Adrenal gland (tissue), 5 donors: ENCODE measurements around the gene PTGIS.

ENCODE experiments used
- POLR2A ChIP-seq, 2 donors: fragments of 450-650 bp; IDR thresholded peaks; one replicate each; pipeline ENCODE4 v1.6.1; 2017; ENCODE audit warnings: antibody characterized with exemption in 2 of 2, mild to moderate bottlenecking in 2 of 2, moderate library complexity in 1 of 2
- TF ChIP-seq, protein P1 (sequence below), 6 experiments: fragments of 450-650 bp in 4 of 6; fragments of 200-600 bp in 2 of 6; sonication (generic) in 1 of 6; IDR thresholded peaks; 1 replicate in 5 of 6; 2 replicates in 1 of 6; pipeline versions ENCODE4 v1.5.1 to v1.8.0; 2016 to 2021; ENCODE audit warnings: antibody characterized with exemption in 6 of 6, mild to moderate bottlenecking in 2 of 6, moderate library complexity in 1 of 6
- donor health status: DM: no; HTN: no; CAD: no.

DNA sequence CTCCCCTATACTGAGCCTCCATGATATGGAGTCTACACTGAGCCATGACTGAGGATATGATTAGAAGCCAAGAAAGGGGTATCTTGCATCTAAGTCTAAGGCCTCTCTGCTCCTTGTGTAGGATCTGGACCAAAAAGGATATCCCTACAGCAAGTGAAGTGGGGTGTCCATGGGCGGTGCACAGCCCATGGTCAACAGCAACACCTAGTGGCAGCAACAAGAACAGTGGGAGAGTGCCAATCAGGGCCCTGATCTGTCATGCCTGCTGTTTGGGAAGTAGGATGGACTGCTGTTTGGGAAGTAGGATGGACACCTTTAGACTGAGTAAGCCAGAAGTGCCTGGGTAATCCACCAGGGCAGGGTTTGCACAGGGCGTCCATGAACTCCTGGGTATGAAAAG lies 22.4 kb downstream of the PTGIS start:
- TF ChIP-seq POLR2A (IDR thresholded peaks at IDR 0.05), result no peak
- TF ChIP-seq, protein P1, sequence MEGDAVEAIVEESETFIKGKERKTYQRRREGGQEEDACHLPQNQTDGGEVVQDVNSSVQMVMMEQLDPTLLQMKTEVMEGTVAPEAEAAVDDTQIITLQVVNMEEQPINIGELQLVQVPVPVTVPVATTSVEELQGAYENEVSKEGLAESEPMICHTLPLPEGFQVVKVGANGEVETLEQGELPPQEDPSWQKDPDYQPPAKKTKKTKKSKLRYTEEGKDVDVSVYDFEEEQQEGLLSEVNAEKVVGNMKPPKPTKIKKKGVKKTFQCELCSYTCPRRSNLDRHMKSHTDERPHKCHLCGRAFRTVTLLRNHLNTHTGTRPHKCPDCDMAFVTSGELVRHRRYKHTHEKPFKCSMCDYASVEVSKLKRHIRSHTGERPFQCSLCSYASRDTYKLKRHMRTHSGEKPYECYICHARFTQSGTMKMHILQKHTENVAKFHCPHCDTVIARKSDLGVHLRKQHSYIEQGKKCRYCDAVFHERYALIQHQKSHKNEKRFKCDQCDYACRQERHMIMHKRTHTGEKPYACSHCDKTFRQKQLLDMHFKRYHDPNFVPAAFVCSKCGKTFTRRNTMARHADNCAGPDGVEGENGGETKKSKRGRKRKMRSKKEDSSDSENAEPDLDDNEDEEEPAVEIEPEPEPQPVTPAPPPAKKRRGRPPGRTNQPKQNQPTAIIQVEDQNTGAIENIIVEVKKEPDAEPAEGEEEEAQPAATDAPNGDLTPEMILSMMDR (IDR thresholded peaks at IDR 0.05), result no peak
